Stimulated activated CD4-positive, alpha-beta T cell treated with anti-CD3 and anti-CD28 coated beads, TNF-alpha, amount 100 ng/mL, for 4 hours (primary cell): Measurements from ENCODE around the gene PELO.
"Not testable (repeated sequence)": the region's sequence is repeated elsewhere in the genome, so short reads cannot be mapped to it uniquely, and the experiment has no call there.

Experiments
- DNase-seq, 3 experiments: peaks; one replicate each; pipeline ENCODE4 v3.0.0-alpha.2; 2020; ENCODE audit warnings: low read depth in 3 of 3

Gene PELO

DNA sequence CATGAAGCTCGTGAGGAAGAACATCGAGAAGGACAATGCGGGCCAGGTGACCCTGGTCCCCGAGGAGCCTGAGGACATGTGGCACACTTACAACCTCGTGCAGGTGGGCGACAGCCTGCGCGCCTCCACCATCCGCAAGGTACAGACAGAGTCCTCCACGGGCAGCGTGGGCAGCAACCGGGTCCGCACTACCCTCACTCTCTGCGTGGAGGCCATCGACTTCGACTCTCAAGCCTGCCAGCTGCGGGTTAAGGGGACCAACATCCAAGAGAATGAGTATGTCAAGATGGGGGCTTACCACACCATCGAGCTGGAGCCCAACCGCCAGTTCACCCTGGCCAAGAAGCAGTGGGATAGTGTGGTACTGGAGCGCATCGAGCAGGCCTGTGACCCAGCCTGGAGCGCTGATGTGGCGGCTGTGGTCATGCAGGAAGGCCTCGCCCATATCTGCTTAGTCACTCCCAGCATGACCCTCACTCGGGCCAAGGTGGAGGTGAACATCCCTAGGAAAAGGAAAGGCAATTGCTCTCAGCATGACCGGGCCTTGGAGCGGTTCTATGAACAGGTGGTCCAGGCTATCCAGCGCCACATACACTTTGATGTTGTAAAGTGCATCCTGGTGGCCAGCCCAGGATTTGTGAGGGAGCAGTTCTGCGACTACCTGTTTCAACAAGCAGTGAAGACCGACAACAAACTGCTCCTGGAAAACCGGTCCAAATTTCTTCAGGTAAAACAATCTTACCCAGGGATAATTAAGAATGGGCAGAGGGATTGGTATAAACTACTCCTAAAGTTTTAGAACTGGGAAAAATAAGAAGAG, 12.9 kb downstream of the PELO start:
- peak; percentile 23 to 27 (median 24) for DNase-seq

- DNase-seq: no peak
These were observed 13.6 kb downstream of the PELO start for GRCh38 chr5:52801329-52801728.

DNA sequence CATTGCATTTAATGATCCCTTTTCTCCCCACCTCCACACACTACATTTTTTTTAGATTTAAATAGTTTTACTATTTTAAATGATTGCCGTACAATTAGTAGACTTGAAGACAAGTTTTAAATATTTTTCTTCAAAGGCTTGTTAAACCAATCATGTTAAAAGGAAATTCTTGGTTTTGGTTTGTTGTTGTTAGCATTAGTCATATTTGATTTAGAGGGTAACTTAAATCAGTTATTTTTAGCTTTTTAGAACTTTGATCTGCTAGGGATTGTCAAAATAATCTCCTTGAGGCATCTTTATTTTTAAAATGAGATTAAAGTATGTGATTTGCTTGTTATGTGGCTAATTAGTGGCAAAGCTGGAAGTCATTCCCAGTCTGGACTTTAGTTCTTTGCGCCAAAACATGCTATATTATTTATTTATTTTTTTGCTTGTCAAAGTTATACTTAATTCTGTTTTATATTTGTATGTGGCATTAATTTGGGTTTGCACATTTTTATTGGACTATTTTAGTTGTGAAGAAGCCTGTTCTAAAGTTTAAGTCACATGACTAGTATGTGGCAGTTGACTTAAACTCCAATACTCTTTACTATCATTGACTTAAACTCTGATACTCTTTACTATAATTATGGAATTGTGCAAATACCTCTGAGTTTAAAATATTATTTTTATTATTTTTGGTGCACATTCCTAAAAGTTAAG, 14.7 kb downstream of the PELO start:
- DNase-seq: no peak

DNA sequence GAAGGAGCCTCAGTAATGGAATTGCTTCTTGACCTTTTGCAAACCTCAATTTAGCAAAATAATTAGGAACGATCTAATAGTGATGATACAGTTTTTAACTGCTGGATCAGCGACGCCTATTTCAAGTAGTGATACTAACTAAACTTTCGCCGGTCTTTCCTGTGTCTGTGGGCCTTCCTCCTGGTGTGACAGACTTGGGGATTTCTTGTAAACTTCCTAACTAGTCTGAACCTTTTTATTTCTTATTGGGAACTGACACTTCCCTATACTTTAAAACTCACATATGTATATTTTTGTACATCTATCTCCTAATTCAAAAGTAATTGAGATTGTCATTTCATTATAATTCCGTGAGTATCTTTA, 15.2 kb downstream of the PELO start:
- no peak for DNase-seq

DNA sequence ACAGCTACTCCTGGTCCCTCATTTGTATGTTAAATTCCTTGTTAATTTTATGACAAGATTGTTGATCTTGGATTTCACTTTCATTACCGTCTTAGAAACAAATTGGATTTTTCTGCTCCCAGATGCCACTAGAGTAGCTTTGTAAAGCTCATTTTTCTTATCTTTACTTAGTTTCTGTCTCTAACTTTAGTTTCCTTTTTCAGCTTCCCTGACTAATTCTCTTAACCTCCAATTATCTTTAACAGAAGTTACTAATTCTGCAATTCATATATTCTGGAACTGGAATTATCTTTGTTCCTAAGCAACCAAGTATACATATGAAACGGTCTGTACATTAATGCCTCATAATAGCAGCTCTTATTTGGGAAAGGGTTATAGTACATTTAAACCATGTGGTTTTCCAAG, 16.7 kb downstream of the PELO start:
- no peak for DNase-seq

DNA sequence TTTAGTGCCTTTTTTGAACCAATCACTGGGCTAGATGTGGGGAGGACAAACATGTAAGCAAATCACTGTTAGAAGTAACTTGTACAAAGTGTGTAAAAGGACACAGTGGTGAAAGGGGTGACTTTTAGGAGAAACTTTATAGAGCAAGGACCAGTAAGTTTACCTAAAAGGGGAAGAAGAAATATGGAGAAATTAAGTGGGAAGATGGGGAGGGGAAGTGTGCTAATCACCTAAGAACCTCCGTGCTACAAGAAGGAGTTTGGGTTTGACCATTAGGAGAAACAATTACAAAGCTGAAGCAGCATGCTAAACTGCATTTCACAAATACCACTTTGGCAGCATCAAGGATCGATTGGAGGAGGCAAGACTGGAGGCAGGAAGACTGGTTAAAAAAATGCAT, 17.3 kb downstream of the PELO start:
- DNase-seq: no peak

- no peak for DNase-seq
These were observed 17.9 kb downstream of the PELO start for GRCh38 chr5:52805615-52806014.

DNA sequence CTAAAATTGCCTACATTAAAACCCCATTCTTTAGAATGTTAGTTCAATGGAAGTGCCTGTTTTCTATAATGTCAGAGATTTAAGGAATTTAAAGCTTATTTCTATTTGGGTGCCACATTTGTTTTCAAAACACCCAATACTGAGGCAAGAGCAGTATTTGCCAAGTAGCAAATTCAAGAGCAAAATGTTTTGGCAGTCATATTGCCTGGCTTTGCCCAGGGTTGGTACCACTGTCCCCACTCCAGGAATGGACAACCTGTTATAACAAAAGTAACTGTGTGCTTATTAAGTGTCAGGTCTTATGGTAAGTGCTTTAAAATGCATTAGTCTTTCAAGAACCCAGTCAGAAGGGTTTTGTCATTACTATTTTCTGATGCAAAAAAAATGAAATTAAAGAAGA, 19.3 kb downstream of the PELO start:
- no peak for DNase-seq

DNA sequence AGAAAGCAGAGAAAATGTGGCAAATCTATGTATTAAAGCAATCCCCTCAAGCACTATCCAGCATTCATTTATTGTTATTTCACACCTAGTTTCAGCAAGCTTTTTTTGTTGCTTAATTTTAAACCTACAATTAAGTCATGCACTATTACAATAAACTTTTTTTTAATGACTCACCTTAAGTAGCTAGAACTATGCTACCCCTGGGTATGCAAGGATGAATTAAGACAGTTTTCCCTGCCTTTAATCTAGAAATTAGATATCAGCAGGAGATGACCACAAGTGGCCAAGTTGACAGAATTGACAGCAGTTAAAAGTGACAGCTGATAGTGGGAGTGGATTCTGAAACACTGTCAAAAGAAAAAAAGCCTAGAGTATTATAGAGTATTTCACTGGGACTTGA, 20.0 kb downstream of the PELO start:
- DNase-seq: no peak

- DNase-seq: no peak
These were observed 20.7 kb downstream of the PELO start for GRCh38 chr5:52808316-52808901.

DNA sequence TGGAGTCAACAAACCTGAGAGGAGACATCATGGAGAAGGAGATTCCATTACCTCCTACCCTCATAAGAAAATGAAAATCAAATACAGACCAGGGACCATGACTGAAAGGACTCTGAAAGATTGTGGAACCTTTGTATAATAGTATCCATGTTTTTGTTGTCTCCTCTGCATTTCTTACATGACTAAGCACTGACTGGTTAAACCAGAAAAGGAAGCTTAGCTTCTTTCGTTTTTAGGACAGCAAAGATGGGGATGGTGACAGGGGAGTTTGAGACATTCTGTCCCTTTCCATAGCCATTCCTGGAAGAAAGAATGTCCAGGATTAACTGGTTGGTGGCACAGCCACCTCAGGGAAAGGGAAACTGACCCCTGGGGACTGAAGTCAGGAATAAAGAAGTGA, 22.2 kb downstream of the PELO start:
- DNase-seq: no peak

DNA sequence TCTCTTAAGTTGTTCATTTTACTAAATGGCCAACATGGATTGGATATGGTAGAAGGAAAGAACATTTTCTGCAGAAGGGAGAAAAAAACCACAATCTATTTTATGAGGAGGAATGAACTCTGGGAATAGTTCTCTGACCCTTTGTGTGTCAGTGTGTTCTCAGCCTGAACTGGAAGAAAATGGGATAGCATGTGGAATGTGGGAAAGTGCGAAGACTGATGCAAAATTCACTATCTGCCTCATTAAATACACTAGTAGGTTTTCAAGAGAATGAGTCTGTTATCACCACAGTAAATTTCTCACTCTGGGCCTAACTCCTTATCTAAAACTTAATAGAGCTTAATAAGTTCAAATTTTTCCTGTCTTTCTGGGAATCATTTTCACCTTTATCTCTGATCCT, 22.7 kb downstream of the PELO start:
- no peak for DNase-seq

GRCh38 chr5:52811067-52811749, 23.5 kb downstream of the PELO start:
- no peak for DNase-seq

- no peak for DNase-seq
These were observed 26.8 kb downstream of the PELO start for GRCh38 chr5:52814352-52815148.

GRCh38 chr5:52817818-52818217, 30.1 kb downstream of the PELO start:
- DNase-seq: no peak

DNA sequence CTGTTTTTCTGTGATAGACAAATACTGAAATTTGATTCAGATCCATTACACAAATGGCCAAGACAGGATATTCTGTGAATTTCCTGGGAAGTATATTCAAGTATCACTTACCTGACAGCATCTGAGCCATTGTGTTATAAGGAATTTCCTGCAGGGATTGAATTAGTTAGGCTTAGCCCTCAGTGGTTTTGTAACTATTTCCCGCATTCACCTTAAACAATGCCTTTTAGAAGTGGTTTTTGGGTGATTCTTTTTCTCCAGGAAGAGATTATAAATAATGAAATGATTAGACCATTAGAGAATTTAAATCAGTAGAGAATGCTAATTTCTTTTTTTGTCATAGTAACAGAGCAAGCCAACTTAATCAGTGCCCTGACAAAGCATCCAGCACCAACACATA, 30.6 kb downstream of the PELO start:
- no peak for DNase-seq

GRCh38 chr5:52818807-52819206, 31.1 kb downstream of the PELO start:
- not testable (repeated sequence) for DNase-seq

DNA sequence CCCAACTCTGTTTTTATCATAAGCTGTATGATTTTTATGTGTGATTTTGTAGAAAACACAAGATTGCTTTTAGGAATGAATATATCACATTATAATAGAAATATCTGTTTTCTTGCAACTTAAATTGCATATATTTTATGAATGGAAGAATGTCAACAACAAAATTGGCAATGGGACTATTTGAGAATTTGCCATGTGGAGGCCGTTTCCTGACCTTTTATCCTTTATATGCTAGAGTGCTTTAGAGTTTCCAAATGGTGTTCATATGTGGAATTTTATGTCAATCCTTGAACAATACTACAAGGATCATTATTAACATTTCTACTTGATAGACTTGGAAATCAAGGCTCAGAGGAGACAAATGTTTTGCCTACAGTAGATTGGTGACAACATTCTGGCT, 34.2 kb downstream of the PELO start:
- DNase-seq: no peak

DNA sequence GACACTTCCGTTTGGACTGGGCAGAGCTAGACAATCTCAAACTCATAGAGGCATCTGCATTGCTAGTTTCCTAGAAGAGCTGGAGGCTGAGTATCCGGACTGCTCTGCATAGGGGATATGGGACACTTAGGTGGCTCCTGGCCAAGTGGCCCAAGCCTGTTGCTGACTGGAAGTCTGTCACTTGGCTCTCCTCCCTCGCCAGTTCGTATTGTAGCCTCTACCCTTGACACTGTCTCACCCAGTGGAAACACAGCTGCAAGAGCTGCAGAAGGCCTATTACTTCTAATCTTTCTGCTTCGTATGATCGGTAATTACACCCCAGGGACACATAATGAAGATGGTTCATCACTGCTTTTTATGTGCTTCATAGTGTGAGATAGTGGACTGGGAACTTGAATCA, 34.7 kb downstream of the PELO start:
- no peak for DNase-seq

GRCh38 chr5:52824827-52825226, 37.1 kb downstream of the PELO start:
- DNase-seq: no peak

GRCh38 chr5:52825826-52826225, 38.1 kb downstream of the PELO start:
- DNase-seq: no peak

GRCh38 chr5:52827815-52828214, 40.1 kb downstream of the PELO start:
- DNase-seq: no peak
